Endothelial cell (in vitro differentiated cells): ENCODE results near the gene ERC2. TPM values are rescaled to one million over a fixed set of nuclear protein-coding genes. Genes with fewer than 3 reads are reported as not detected.

ENCODE experiments used
- DNase-seq: peaks from one replicate; pipeline ENCODE4 v3.0.0; 2021; ENCODE audit warnings: low spot score
- H3K27ac Mint-ChIP-seq: one replicate; pipeline ENCODE4 v1.8.0; 2021; ENCODE audit warnings: mixed read lengths, inconsistent platforms; ENCODE audit not compliant: unreplicated experiment
- H3K27me3 Mint-ChIP-seq: one replicate; pipeline ENCODE4 v1.8.0; 2021; ENCODE audit warnings: mild to moderate bottlenecking, moderate library complexity, mixed read lengths, inconsistent platforms; ENCODE audit not compliant: unreplicated experiment
- H3K36me3 Mint-ChIP-seq: one replicate; pipeline ENCODE4 v1.8.0; 2021; ENCODE audit warnings: mild to moderate bottlenecking, low read depth, mixed read lengths, inconsistent platforms; ENCODE audit not compliant: unreplicated experiment
- H3K4me1 Mint-ChIP-seq: one replicate; pipeline ENCODE4 v1.8.0; 2021; ENCODE audit warnings: mild to moderate bottlenecking, mixed read lengths, inconsistent platforms; ENCODE audit not compliant: unreplicated experiment
- H3K4me3 Mint-ChIP-seq: one replicate; pipeline ENCODE4 v1.8.0; 2021; ENCODE audit warnings: mild to moderate bottlenecking, mixed read lengths, inconsistent platforms; ENCODE audit not compliant: unreplicated experiment
- H3K9me3 Mint-ChIP-seq: one replicate; pipeline ENCODE4 v1.8.0; 2021; ENCODE audit warnings: mixed read lengths, inconsistent platforms; ENCODE audit not compliant: unreplicated experiment
- total RNA-seq: library from RNA; stranded (reverse); fragmentation: NEBNext Ultra II Directional; extraction: Animal tissue kit (Norgen Biotek cat#: 25700); gene quantifications from one replicate; pipeline ENCODE4 v1.2.1, GENCODE V29; 2021; ENCODE audit not compliant: unreplicated experiment
- TF ChIP-seq, protein P1 (sequence below): fragments of 200-600 bp; sonication (generic); IDR thresholded peaks from one replicate; pipeline ENCODE4 v1.5.0; 2021; ENCODE audit warnings: antibody characterized with exemption; ENCODE audit not compliant: unreplicated experiment

ERC2 gene
- total RNA-seq, 1 donor from 2014 or later: 20.5 TPM

DNA sequence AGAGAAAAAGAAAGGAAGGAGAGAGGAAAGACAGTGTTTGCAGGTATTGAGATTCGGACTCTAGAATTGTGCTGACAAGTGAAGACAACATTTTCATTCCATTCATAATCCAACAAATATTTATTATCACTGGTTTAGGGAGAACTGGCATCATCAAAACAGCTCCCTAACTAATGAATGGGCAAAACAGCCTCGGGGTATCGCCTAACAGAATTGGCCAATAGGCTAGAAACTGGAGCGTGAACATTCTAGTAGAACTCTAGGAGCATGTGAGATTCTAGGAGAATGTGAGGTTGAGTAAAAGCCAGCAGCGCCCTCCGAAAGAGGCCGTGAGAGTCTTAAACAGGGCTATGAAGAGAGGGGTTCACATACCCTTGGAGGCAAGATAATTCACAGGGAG, 759.3 kb downstream of the ERC2 start:
- Mint-ChIP-seq H3K4me3 (no peak overlapping the region), H3K9me3 (no peaks in the 10 kb centered on the region), H3K36me3 (no peaks in the 10 kb centered on the region), H3K27ac (no peak overlapping the region), H3K4me1 (no peaks in the 10 kb centered on the region), H3K27me3 (peaks cover 7% of the 10 kb centered on the region)
- TF ChIP-seq, protein P1, sequence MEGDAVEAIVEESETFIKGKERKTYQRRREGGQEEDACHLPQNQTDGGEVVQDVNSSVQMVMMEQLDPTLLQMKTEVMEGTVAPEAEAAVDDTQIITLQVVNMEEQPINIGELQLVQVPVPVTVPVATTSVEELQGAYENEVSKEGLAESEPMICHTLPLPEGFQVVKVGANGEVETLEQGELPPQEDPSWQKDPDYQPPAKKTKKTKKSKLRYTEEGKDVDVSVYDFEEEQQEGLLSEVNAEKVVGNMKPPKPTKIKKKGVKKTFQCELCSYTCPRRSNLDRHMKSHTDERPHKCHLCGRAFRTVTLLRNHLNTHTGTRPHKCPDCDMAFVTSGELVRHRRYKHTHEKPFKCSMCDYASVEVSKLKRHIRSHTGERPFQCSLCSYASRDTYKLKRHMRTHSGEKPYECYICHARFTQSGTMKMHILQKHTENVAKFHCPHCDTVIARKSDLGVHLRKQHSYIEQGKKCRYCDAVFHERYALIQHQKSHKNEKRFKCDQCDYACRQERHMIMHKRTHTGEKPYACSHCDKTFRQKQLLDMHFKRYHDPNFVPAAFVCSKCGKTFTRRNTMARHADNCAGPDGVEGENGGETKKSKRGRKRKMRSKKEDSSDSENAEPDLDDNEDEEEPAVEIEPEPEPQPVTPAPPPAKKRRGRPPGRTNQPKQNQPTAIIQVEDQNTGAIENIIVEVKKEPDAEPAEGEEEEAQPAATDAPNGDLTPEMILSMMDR: no peak
- no peak for DNase-seq

DNA sequence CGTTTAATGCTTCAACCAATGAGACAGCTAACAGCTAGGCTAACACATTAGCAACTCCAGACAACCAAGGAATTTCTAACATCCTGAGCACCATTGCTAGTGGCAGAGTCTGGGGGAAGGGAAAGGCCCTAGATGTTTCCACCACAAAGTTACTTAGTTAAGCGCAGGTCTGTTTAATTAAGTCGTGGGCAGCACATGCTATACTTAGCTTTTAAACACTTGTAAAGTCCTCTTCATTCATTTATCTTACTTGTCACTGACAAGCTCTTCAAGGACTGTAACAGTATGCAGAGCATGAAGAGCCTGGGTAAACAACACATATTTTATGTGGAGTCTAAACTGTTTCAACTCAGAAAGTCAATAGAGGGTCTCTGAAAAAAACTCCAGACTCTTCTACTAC, 760.0 kb downstream of the ERC2 start:
- TF ChIP-seq, protein P1: no peak
- no peaks in the 10 kb centered on the region for H3K9me3 Mint-ChIP-seq
- no peaks in the 10 kb centered on the region for H3K4me1 Mint-ChIP-seq
- no peak overlapping the region for H3K4me3 Mint-ChIP-seq
- no peak overlapping the region for H3K27ac Mint-ChIP-seq
- H3K27me3 Mint-ChIP-seq: peaks cover 5% of the 10 kb centered on the region
- DNase-seq: no peak
- no peaks in the 10 kb centered on the region for H3K36me3 Mint-ChIP-seq

DNA sequence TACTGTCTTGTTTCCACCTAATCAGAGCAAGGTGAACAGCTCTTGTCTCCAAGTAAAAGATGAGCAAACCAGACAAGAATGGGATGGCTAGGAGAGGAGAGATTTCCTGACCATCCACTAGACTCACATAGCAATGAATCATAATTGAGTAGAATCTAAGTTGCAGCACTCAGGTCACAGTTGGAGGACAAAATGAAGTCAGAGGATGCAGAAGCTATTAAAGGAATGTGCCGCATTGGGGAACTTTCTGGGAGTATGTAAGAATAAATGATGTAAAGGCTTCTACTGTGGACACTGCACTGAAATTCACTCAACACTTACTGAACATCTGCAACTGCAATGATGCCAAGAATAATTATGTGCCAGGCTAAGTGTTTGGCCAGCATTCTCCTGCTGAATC, 763.7 kb downstream of the ERC2 start:
- Mint-ChIP-seq H3K4me3 (no peak overlapping the region), H3K27ac (no peak overlapping the region), H3K4me1 (no peaks in the 10 kb centered on the region), H3K36me3 (no peaks in the 10 kb centered on the region), H3K9me3 (no peaks in the 10 kb centered on the region), H3K27me3 (peaks cover 3% of the 10 kb centered on the region)
- TF ChIP-seq, protein P1: no peak
- no peak for DNase-seq

DNA sequence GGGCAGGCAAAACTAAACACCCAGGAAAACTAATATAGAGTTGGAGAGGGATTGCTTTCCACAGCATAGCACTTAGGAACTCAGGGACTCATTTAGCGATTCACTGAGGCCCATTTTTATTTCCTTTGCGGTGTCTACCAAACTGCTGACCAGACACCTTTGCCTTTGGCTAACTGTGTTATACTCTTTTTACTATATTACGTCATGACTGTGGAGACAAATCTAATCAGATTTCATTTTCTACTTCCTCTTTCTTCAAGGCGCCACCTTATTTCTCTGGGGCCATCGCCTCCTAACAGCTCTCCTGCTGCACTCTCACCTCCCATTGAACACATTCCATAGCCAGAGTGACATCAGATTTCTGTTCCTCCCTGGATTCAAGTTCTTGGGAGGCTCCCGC, 765.4 kb downstream of the ERC2 start:
- Mint-ChIP-seq H3K4me1 (no peaks in the 10 kb centered on the region), H3K27ac (no peak overlapping the region), H3K9me3 (no peaks in the 10 kb centered on the region), H3K4me3 (no peak overlapping the region), H3K27me3 (peaks cover 3% of the 10 kb centered on the region), H3K36me3 (no peaks in the 10 kb centered on the region)
- DNase-seq: no peak
- TF ChIP-seq, protein P1: no peak

DNA sequence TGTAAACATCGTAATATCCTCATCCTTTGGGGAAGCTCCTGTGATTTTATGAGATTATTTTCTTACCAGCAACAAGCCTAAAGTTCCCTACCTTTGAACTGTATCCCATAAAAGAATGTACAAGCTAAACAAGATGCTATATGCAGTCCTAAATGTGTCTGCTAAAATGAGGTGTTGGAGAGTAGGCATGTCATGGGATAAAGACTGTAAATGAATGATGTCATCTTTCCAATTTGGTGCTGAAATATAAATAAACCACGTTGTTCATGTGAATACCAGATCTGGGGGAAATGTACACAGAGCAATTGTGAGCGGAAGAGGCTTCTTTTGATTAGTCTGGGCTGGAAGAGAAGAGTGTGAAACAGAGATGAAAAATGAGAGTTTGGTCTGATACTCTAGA, 766.3 kb downstream of the ERC2 start:
- H3K27me3 Mint-ChIP-seq: peaks cover 3% of the 10 kb centered on the region
- H3K4me3 Mint-ChIP-seq: no peak overlapping the region

More for the DNA sequence above, 766.3 kb downstream of the ERC2 start:
- Mint-ChIP-seq H3K4me1 (no peaks in the 10 kb centered on the region), H3K9me3 (no peaks in the 10 kb centered on the region), H3K36me3 (no peaks in the 10 kb centered on the region), H3K27ac (no peak overlapping the region)
- TF ChIP-seq, protein P1: no peak
- no peak for DNase-seq
